Measurements from ENCODE around the gene REXO1. TPM values are rescaled to one million over a fixed set of nuclear protein-coding genes. Genes with fewer than 3 reads are reported as not detected.

The REXO1 gene
- total and polyA plus RNA-seq, 2 donors from 2014 or later = 12.1 to 36.8 TPM

DNA sequence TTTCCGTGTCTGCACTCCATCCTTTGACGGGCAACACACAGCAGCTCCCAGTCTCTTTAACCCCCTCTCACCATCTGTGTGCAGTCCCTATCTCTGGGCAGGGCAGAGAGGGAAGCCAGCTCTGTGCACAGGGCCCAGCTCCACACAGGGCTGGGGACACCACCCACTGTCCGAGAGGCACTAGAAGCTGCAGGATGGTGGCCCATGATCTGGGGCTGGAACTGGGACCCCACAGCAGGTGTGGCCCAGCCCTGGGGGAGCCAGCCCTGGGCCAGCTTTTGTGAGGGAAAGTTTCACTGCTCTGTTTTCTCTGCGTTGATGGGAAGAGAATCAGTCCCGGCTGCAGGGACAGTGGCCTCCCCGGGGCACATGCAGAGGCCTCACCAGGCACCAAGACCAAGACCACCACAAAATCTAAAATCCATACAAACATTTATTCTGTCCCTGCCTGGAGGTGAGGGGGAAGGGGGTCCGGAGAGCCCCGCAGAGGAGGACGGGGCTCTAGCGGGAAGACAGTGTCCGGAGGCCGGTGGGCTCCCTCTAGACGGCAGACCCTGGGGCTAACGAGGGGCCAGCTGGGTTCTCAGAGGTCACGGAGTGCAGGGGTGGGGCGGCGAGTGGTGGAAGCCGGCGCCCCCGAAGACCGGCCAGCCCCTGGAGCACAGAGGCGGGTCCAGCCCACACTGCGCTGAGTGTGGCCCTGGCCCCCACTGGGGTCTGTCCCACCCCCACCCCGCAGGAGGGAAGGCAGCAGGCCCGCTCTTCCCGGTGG is 33.3 kb downstream of the REXO1 start:
- FAIRE-seq (no peak), DNase-seq (no peak)
- H3K27me3 ChIP-seq (ENCODE audit: control insufficient read depth, insufficient read depth, low read length) = no peaks in the 10 kb centered on the region
- no peak overlapping the region for H3K27ac ChIP-seq (ENCODE audit: low read depth in 2 of 2, low read length in 2 of 2)
- H3K9me3 ChIP-seq (ENCODE audit: control insufficient read depth in 2 of 3, insufficient read depth in 1 of 3, low read length in 3 of 3) = no peaks in the 10 kb centered on the region
- H3K4me1 ChIP-seq (ENCODE audit: control insufficient read depth in 2 of 3, insufficient read depth in 2 of 3, low read depth in 1 of 3, low read length in 3 of 3) = peaks cover 0 to 8% (median 0%) of the 10 kb centered on the region in 3 donors
- no peak overlapping the region for H3K9ac ChIP-seq (ENCODE audit: low read length in 3 of 3)
- H3K36me3 ChIP-seq (ENCODE audit: control insufficient read depth in 2 of 3, insufficient read depth in 3 of 3, low read length in 3 of 3) = peaks cover 0 to 11% (median 6%) of the 10 kb centered on the region in 3 donors
- TF ChIP-seq, protein P1, sequence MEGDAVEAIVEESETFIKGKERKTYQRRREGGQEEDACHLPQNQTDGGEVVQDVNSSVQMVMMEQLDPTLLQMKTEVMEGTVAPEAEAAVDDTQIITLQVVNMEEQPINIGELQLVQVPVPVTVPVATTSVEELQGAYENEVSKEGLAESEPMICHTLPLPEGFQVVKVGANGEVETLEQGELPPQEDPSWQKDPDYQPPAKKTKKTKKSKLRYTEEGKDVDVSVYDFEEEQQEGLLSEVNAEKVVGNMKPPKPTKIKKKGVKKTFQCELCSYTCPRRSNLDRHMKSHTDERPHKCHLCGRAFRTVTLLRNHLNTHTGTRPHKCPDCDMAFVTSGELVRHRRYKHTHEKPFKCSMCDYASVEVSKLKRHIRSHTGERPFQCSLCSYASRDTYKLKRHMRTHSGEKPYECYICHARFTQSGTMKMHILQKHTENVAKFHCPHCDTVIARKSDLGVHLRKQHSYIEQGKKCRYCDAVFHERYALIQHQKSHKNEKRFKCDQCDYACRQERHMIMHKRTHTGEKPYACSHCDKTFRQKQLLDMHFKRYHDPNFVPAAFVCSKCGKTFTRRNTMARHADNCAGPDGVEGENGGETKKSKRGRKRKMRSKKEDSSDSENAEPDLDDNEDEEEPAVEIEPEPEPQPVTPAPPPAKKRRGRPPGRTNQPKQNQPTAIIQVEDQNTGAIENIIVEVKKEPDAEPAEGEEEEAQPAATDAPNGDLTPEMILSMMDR (IDR thresholded peaks at IDR 0.05; ENCODE audit: borderline replicate concordance, extremely low read depth, insufficient read depth) = no peak
- no peak overlapping the region for H3K4me3 ChIP-seq (ENCODE audit: low read length in 3 of 3)
- intact Hi-C loops (cut with DNase I) = no loop called here

DNA sequence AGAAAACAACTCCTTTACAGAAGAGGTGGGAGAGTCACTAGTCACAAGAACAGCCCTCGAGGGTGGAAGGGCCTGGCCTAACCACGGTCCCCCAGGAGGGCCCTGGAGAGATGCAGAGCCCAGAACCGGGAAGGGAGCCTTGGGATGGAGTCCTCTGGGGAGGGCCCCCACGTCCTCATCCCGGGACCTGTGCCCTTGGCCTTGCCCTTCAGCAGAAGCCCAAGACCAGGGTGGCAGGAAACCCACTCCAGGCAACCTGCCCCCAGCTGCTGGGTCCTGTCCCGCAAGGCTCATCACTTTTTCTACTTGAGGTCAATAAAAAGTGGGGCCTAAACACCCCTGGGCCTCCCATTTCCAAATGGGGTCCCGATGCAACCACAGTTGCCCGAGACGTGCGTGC is 33.9 kb downstream of the REXO1 start:
- H3K9me3 ChIP-seq (ENCODE audit: control insufficient read depth in 2 of 3, insufficient read depth in 1 of 3, low read length in 3 of 3) = no peaks in the 10 kb centered on the region

DNA sequence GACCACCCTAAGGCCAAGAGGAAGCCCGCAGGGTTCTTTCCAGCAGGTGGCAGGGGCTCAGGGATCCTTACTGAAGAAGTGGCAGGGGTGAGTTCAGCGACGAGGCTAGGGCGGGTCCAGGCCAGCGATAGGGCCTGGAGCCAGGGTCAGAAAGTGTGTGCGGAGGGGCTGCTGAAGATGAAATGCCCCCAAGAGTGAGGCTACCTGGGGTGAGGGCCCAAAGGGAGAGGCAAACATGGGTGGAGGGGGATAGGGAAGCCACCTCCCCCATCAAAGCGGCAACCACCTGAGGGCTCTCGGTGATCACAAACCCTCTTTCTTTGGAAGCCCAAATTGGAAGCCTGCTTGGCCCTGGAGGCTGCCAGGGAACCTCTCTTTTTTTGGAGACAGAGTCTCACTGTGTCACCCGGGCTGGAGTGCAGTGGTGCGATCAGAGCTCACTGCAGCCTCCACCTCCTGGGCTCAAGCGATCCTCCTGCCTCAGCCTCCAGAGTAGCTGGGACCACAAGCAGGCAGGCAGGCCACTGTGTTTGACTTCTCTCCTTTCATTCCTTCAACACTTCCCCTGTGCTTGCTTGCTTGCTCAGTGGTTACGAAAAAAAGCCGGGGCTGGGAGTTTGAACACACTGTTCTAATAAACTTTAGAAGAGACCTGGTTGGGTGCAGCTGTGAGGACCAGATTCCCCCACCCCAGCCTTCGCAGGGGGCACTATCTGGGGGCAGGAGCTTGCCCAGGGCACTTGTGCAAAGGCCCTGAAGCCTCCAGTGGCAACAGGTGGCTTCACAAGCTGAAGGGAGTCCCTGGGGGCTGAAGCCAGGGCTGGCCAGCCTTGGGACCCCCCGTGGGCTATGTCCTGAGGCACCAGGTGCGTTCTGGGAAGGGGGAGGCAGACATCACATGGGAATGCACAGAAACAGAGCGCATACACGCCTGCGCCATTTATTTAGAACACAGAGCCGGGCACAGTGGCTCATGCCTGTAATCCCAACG is 34.8 kb downstream of the REXO1 start:
- peak in 1 of 5 donors; percentile 57 for DNase-seq
- intact Hi-C loops (cut with DNase I) = no loop called here
- Histone ChIP-seq H3K36me3 (ENCODE audit: control insufficient read depth in 2 of 3, insufficient read depth in 3 of 3, low read length in 3 of 3) (peaks cover 0 to 11% (median 6%) of the 10 kb centered on the region in 3 donors), H3K9ac (ENCODE audit: low read length in 3 of 3) (peak overlapping the region in 1 of 3 donors; percentile 46), H3K27ac (ENCODE audit: low read depth in 2 of 2, low read length in 2 of 2) (no peak overlapping the region), H3K27me3 (ENCODE audit: control insufficient read depth, insufficient read depth, low read length) (no peaks in the 10 kb centered on the region), H3K4me3 (ENCODE audit: low read length in 3 of 3) (peak overlapping the region in 2 of 3 donors; percentile 43 to 59), H3K4me1 (ENCODE audit: control insufficient read depth in 2 of 3, insufficient read depth in 2 of 3, low read depth in 1 of 3, low read length in 3 of 3) (peaks cover 0 to 8% (median 0%) of the 10 kb centered on the region in 3 donors), H3K9me3 (ENCODE audit: control insufficient read depth in 2 of 3, insufficient read depth in 1 of 3, low read length in 3 of 3) (no peaks in the 10 kb centered on the region)
- TF ChIP-seq, protein P1 (IDR thresholded peaks at IDR 0.05; ENCODE audit: borderline replicate concordance, extremely low read depth, insufficient read depth) = no peak
- FAIRE-seq = no peak

More for the DNA sequence above, 33.9 kb downstream of the REXO1 start:
- intact Hi-C loops (cut with DNase I) = no loop called here
- Histone ChIP-seq H3K27me3 (ENCODE audit: control insufficient read depth, insufficient read depth, low read length) (no peaks in the 10 kb centered on the region), H3K4me3 (ENCODE audit: low read length in 3 of 3) (no peak overlapping the region), H3K9ac (ENCODE audit: low read length in 3 of 3) (no peak overlapping the region), H3K36me3 (ENCODE audit: control insufficient read depth in 2 of 3, insufficient read depth in 3 of 3, low read length in 3 of 3) (peaks cover 0 to 11% (median 6%) of the 10 kb centered on the region in 3 donors), H3K4me1 (ENCODE audit: control insufficient read depth in 2 of 3, insufficient read depth in 2 of 3, low read depth in 1 of 3, low read length in 3 of 3) (peaks cover 0 to 8% (median 0%) of the 10 kb centered on the region in 3 donors), H3K27ac (ENCODE audit: low read depth in 2 of 2, low read length in 2 of 2) (no peak overlapping the region)
- FAIRE-seq = no peak
- TF ChIP-seq, protein P1 (IDR thresholded peaks at IDR 0.05; ENCODE audit: borderline replicate concordance, extremely low read depth, insufficient read depth) = no peak
- DNase-seq = peak in 1 of 5 donors; percentile 40
